ENCODE measurements around the gene SAT2.
"Not testable (repeated sequence)": the region's sequence is repeated elsewhere in the genome, so short reads cannot be mapped to it uniquely, and the experiment has no call there.

The SAT2 gene

GRCh38 chr17:7626307-7626706, 1.3 kb downstream of the SAT2 start:
- TF ChIP-seq CTCF (IDR thresholded peaks at IDR 0.05; ENCODE audit: control insufficient read depth, insufficient read depth, low read depth, low read length, missing control alignments): no peak
- no peak for DNase-seq (ENCODE audit: low read depth)
- H3K4me3 ChIP-seq (ENCODE audit: control insufficient read depth, low read depth, low read length): peak overlapping the region; percentile 63; the same call in 1 of the 2 replicates

- H3K4me3 ChIP-seq (ENCODE audit: control insufficient read depth, low read depth, low read length): not testable (repeated sequence)
Measured at GRCh38 chr17:7625749-7626148, 1.9 kb downstream of the SAT2 start.

GRCh38 chr17:7623661-7624060, 4.0 kb downstream of the SAT2 start:
- TF ChIP-seq CTCF (IDR thresholded peaks at IDR 0.05; ENCODE audit: control insufficient read depth, insufficient read depth, low read depth, low read length, missing control alignments): no peak
- DNase-seq (ENCODE audit: low read depth): no peak
- H3K4me3 ChIP-seq (ENCODE audit: control insufficient read depth, low read depth, low read length): no peak overlapping the region

More at GRCh38 chr17:7625749-7626148, 1.9 kb downstream of the SAT2 start:
- not testable (repeated sequence) for DNase-seq (ENCODE audit: low read depth)

- DNase-seq (ENCODE audit: low read depth): no peak
- no peak for TF ChIP-seq CTCF (IDR thresholded peaks at IDR 0.05; ENCODE audit: control insufficient read depth, insufficient read depth, low read depth, low read length, missing control alignments)
- no peak overlapping the region for H3K4me3 ChIP-seq (ENCODE audit: control insufficient read depth, low read depth, low read length)
Measured at GRCh38 chr17:7620835-7621234, 6.8 kb downstream of the SAT2 start.

- no peak overlapping the region for H3K4me3 ChIP-seq (ENCODE audit: control insufficient read depth, low read depth, low read length)
- no peak for DNase-seq (ENCODE audit: low read depth)
- no peak for TF ChIP-seq CTCF (IDR thresholded peaks at IDR 0.05; ENCODE audit: control insufficient read depth, insufficient read depth, low read depth, low read length, missing control alignments)
Measured at GRCh38 chr17:7618608-7619007, 9.0 kb downstream of the SAT2 start.

- no peak for TF ChIP-seq CTCF (IDR thresholded peaks at IDR 0.05; ENCODE audit: control insufficient read depth, insufficient read depth, low read depth, low read length, missing control alignments)
- no peak for DNase-seq (ENCODE audit: low read depth)
- H3K4me3 ChIP-seq (ENCODE audit: control insufficient read depth, low read depth, low read length): peak overlapping the region; percentile 44
Measured at GRCh38 chr17:7615265-7615747, 12.3 kb downstream of the SAT2 start.

- DNase-seq (ENCODE audit: low read depth): peak; percentile 99
- TF ChIP-seq CTCF (IDR thresholded peaks at IDR 0.05; ENCODE audit: control insufficient read depth, insufficient read depth, low read depth, low read length, missing control alignments): peak; percentile 64
- peak within 1 kb of the TSS; percentile 83 for H3K4me3 ChIP-seq (ENCODE audit: control insufficient read depth, low read depth, low read length)
Measured at GRCh38 chr17:7614425-7615264, 13.0 kb downstream of the SAT2 start, which contains the start of gene FXR2. Gene FXR2 (minus strand): TSS chr17:7614897. CDS start chr17:7614532, 365 bp downstream.
